ENCODE measurements around the gene IWS1.

Gene IWS1

GRCh38 chr2:127565261-127566138, 39.2 kb upstream of the IWS1 start:
- DNase-seq (ENCODE audit: insufficient read length, low spot score) (no peak), FAIRE-seq (no peak)
- TF ChIP-seq POLR2A (IDR thresholded peaks at IDR 0.05; ENCODE audit: low read depth, low read length), result no peak

GRCh38 chr2:127564429-127565260, 38.4 kb upstream of the IWS1 start:
- no peak for DNase-seq (ENCODE audit: insufficient read length, low spot score)
- no peak for FAIRE-seq
- TF ChIP-seq POLR2A (IDR thresholded peaks at IDR 0.05; ENCODE audit: low read depth, low read length), result no peak

GRCh38 chr2:127563458-127564428, 37.5 kb upstream of the IWS1 start:
- no peak for DNase-seq (ENCODE audit: insufficient read length, low spot score)
- FAIRE-seq, result no peak

DNA sequence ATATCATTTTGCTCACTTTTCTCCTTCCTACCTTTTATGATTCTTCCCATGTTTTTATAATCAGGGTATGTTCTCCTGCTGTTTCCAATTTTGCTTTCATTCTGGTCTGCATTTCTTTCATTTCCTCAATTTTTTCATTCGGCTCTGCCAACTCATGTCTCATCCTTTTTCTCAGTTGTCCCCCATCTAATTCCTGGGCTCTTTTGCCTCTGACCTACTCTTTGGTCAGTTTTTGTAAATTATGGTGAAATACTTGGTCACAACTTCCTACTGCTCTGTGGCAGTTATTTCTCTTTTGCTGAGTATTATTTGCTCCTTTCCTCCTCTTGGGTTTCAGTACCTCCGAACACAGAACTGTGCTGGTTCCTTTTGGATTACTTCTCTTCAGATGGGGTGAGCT, 36.6 kb upstream of the IWS1 start:
- no peak for TF ChIP-seq POLR2A (IDR thresholded peaks at IDR 0.05; ENCODE audit: low read depth, low read length)
- DNase-seq (ENCODE audit: insufficient read length, low spot score) (no peak), FAIRE-seq (no peak)

More at GRCh38 chr2:127563458-127564428, 37.5 kb upstream of the IWS1 start:
- no peak for TF ChIP-seq POLR2A (IDR thresholded peaks at IDR 0.05; ENCODE audit: low read depth, low read length)

DNA sequence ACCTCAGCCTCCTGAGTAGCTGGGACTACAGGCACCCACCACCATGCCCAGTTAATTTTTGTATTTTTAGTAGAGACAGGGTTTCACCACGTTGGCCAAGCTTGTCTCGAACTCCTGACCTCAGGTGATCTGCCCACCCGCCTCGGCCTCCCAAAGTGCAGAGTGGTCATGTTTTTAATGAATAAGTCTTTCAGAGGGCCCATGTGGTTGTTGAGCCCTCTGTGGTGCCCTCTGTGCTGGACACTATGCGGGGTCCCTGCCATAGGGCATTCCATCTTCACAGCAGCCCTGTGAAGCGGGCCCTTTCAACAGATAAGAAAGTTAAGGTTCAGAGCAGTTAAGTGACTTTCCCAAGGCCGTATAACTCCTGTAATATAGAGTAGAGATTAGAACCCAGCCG, 35.1 kb upstream of the IWS1 start:
- no peak for TF ChIP-seq POLR2A (IDR thresholded peaks at IDR 0.05; ENCODE audit: low read depth, low read length)
- no peak for FAIRE-seq
- DNase-seq (ENCODE audit: insufficient read length, low spot score), result no peak

DNA sequence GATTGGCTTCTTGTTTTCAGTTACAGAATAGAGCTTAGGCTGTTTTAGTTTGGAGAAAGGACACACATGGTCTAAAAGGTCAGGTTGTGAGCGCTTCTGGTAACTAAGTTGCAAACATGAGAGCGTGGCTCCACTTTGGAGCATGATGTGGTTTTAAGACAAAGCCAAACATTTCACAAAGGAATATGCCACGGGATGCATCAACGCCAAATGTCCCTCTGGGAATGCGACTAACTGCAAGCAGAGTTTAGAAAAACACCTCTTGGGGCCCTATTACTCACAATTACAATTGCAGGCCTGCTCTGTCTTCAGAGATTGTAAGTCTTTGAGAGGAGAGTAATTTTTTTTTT, 34.6 kb upstream of the IWS1 start:
- TF ChIP-seq POLR2A (IDR thresholded peaks at IDR 0.05; ENCODE audit: low read depth, low read length), result no peak
- DNase-seq (ENCODE audit: insufficient read length, low spot score) (no peak), FAIRE-seq (no peak)

DNA sequence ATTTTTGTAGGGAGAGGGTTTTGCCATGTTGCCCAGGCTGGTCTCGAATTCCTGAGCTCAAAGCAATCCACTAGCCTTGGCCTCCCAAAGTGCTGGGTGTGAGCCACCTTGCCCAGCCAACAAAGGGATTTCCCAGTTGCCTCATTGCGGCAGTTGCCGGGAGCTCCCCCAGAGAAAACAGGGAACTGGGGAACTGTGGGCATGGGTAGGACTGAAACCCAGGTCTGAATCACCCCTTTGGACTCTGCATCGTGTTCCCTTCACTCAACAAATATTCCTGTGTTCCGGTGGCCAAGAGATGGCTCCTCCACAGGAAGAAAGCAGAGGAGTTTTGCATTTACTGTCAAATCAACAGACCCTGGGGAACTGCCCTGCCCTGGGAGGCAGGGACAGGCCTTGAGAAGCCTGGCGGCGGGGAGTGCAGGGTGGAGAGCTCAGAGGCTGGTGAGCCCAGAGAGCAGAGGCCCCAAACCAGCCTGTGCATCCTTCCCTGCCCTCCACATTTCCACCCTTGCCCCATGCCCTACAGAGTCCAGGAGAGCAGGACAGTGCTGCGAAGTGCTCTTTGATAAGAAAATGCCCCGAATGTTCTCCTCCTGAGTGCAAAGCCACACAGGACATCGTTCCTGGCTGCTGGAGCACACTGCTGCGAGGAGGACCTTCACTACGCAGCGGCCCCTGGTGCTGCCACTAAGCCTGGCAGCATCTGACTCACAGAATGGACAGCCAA, 34.1 kb upstream of the IWS1 start:
- DNase-seq (ENCODE audit: insufficient read length, low spot score), result no peak
- no peak for TF ChIP-seq POLR2A (IDR thresholded peaks at IDR 0.05; ENCODE audit: low read depth, low read length)
- FAIRE-seq, result no peak

DNA sequence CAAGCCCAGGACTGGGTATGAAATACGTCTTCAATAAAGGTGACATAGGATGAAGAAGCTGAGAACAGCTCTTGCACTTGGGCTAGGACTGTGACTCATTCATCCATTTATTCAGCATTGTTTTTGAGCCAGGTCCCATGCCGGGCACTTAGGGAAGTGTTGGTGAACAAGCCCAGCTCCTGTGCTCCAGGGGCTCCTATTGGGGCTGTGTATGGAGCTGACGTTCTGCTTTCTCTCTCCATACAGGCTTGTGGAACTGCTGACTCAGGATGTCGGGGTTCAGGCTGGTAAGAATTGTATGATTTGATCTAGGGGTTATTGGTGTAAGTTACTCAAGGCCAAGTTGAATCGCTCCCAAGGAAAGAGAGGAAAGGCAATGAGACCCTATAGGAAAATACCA, 33.2 kb upstream of the IWS1 start:
- DNase-seq (ENCODE audit: insufficient read length, low spot score) (no peak), FAIRE-seq (no peak)
- TF ChIP-seq POLR2A (IDR thresholded peaks at IDR 0.05; ENCODE audit: low read depth, low read length), result no peak

- DNase-seq (ENCODE audit: insufficient read length, low spot score) (no peak), FAIRE-seq (no peak)
- no peak for TF ChIP-seq POLR2A (IDR thresholded peaks at IDR 0.05; ENCODE audit: low read depth, low read length)
Observed at GRCh38 chr2:127558911-127559310, 32.6 kb upstream of the IWS1 start.

DNA sequence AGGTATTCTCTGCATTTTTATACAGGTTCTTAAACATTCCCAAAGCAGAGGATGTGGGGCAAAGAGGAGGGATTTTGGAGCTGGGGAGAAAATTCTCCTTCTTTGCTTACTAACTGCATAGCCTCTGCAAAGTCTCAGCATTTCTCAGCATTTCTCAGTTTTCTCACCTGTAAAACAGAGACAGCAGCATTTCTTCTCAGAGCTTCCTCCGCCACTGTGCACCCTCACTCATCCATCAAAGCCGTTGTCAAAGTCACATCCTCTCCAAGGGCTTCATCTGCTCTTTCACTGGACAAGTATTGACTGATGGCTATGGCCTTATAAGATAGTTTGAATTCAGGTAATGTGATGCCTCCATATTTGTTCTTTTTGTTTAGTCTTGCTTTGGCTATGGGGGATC, 26.6 kb upstream of the IWS1 start:
- no peak for TF ChIP-seq POLR2A (IDR thresholded peaks at IDR 0.05; ENCODE audit: low read depth, low read length)
- FAIRE-seq (no peak), DNase-seq (ENCODE audit: insufficient read length, low spot score) (no peak)

GRCh38 chr2:127552336-127552735, 26.0 kb upstream of the IWS1 start:
- no peak for DNase-seq (ENCODE audit: insufficient read length, low spot score)
- FAIRE-seq, result no peak
- no peak for TF ChIP-seq POLR2A (IDR thresholded peaks at IDR 0.05; ENCODE audit: low read depth, low read length)

DNA sequence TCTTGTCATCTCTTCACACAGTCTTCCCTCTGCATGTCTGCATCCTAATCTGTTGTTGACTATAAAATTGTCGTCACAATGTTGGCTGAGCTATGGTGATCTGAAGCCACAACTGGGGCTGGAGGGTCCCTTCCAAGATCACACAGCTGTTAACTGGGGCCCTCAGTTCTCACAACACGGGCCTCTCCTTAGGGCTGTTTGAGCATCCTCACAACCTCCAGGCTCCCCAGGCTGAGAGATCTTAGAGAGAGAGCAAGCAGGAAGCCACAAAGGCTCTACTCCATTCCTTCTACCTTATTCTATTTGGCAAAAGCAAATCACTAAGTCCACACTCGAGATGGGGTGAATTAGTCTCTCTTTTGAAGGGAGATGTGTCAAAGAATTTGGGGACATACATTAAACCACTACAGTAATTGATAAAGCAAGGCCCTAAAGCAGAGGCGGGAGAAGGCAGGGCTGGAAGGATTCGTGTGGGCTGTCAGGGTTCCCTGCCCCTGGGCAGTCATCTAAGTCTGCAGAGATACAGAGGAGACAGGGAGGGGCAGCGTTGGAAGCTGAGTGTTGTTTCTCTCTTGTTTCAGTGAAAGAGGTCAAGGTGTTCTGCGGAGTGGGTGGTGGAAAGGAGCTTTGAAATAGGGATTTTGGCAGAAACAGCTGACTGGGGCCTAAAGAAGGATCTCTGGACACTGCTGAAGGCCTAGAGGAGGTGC, 25.1 kb upstream of the IWS1 start:
- FAIRE-seq, result no peak
- TF ChIP-seq POLR2A (IDR thresholded peaks at IDR 0.05; ENCODE audit: low read depth, low read length), result no peak
- DNase-seq (ENCODE audit: insufficient read length, low spot score), result no peak
